ENCODE results near the gene EPB41L1. TPM values are rescaled to one million over a fixed set of nuclear protein-coding genes. Genes with fewer than 3 reads are reported as not detected.

EPB41L1 gene
- total RNA-seq, 1 donor from 2014 or later: 2.1 TPM

- no peaks in the 10 kb centered on the region for H3K27me3 ChIP-seq (ENCODE audit: control insufficient read depth, insufficient read depth, low read length)
- FAIRE-seq (peak; percentile 18), DNase-seq (ENCODE audit: low read depth) (peak; percentile 23)
- no peak overlapping the region for H3K4me3 ChIP-seq (ENCODE audit: low read depth, low read length)
- no peak for TF ChIP-seq CTCF (IDR thresholded peaks at IDR 0.05; ENCODE audit: insufficient read depth, low read length, severe bottlenecking)
- H3K36me3 ChIP-seq (ENCODE audit: control insufficient read depth, insufficient read depth, low read length): no peaks in the 10 kb centered on the region
Measured at GRCh38 chr20:36197271-36197670, 42.7 kb downstream of the EPB41L1 start.

- DNase-seq (ENCODE audit: low read depth) (peak; percentile 63), FAIRE-seq (peak; percentile 83)
- Histone ChIP-seq H3K27me3 (ENCODE audit: control insufficient read depth, insufficient read depth, low read length) (no peaks in the 10 kb centered on the region), H3K4me3 (ENCODE audit: low read depth, low read length) (no peak overlapping the region), H3K36me3 (ENCODE audit: control insufficient read depth, insufficient read depth, low read length) (no peaks in the 10 kb centered on the region)
- peak; percentile 93 for TF ChIP-seq CTCF (IDR thresholded peaks at IDR 0.05; ENCODE audit: insufficient read depth, low read length, severe bottlenecking)
Measured at GRCh38 chr20:36199345-36200257, 45.1 kb downstream of the EPB41L1 start.

- H3K4me3 ChIP-seq (ENCODE audit: low read depth, low read length): no peak overlapping the region
- DNase-seq (ENCODE audit: low read depth): no peak
- no peaks in the 10 kb centered on the region for H3K27me3 ChIP-seq (ENCODE audit: control insufficient read depth, insufficient read depth, low read length)
- H3K36me3 ChIP-seq (ENCODE audit: control insufficient read depth, insufficient read depth, low read length): no peaks in the 10 kb centered on the region
- no peak for TF ChIP-seq CTCF (IDR thresholded peaks at IDR 0.05; ENCODE audit: insufficient read depth, low read length, severe bottlenecking)
- no peak for FAIRE-seq
Measured at GRCh38 chr20:36200451-36200850, 45.9 kb downstream of the EPB41L1 start.

- H3K4me3 ChIP-seq (ENCODE audit: low read depth, low read length): no peak overlapping the region
- DNase-seq (ENCODE audit: low read depth) (no peak), FAIRE-seq (no peak)
- H3K27me3 ChIP-seq (ENCODE audit: control insufficient read depth, insufficient read depth, low read length): no peaks in the 10 kb centered on the region
- no peak for TF ChIP-seq CTCF (IDR thresholded peaks at IDR 0.05; ENCODE audit: insufficient read depth, low read length, severe bottlenecking)
- H3K36me3 ChIP-seq (ENCODE audit: control insufficient read depth, insufficient read depth, low read length): no peaks in the 10 kb centered on the region
Measured at GRCh38 chr20:36201198-36201597, 46.7 kb downstream of the EPB41L1 start.

GRCh38 chr20:36202891-36203338 lies 48.4 kb downstream of the EPB41L1 start:
- DNase-seq (ENCODE audit: low read depth): peak; percentile 21

More at GRCh38 chr20:36202891-36203338, 48.4 kb downstream of the EPB41L1 start:
- no peak for FAIRE-seq
- Histone ChIP-seq H3K36me3 (ENCODE audit: control insufficient read depth, insufficient read depth, low read length) (no peaks in the 10 kb centered on the region), H3K27me3 (ENCODE audit: control insufficient read depth, insufficient read depth, low read length) (no peaks in the 10 kb centered on the region), H3K4me3 (ENCODE audit: low read depth, low read length) (no peak overlapping the region)
- TF ChIP-seq CTCF (IDR thresholded peaks at IDR 0.05; ENCODE audit: insufficient read depth, low read length, severe bottlenecking): peak; percentile 99
